Measurements from ENCODE around the gene SAA2.
"Not testable (repeated sequence)": the region's sequence is repeated elsewhere in the genome, so short reads cannot be mapped to it uniquely, and the experiment has no call there.

GRCh38 chr11:18246379-18247190 is 1.9 kb downstream of the SAA2 start:
- not testable (repeated sequence) for TF ChIP-seq CTCF (conservative IDR thresholded peaks at IDR 0.05; ENCODE audit: low read depth, low read length); EZH2 (IDR thresholded peaks at IDR 0.05; ENCODE audit: borderline replicate concordance, low read depth, low read length, poor library complexity, severe bottlenecking)

Measured in A673 (cell line).